ENCODE measurements around the gene COL1A1. TPM values are rescaled to one million over a fixed set of nuclear protein-coding genes. Genes with fewer than 3 reads are reported as not detected.

The COL1A1 gene
- total RNA-seq, result 26.2 TPM
- not detected for polyA plus RNA-seq

DNA sequence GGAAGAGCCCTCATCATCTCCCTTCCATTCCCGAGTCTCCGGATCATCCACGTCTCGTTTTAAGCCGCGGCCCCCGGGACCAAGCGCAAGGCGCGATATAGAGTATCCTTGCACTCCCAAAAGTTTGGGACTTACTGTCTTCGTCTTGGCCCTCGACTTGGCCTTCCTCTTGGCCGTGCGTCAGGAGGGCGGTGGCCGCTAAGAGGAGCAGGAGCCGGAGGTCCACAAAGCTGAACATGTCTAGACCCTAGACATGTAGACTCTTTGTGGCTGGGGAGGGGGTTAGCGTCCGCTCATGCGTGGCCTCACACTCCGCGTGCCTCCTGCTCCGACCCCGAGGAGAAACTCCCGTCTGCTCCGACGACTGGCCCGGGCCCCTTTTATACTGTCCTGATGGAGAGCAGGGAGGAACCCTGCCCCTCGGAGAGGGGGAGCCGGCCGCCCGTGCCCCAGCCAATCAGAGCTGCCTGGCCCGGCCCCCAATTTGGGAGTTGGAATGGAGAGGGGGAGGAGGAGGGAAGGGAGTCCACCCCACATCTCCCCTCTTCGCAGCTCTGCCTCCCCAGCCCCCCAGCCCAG lies at the start of gene COL1A1:
COL1A1 (minus strand) TSS at position 356 of the 579 bp plus-strand sequence; CDS start at position 238, 118 bp downstream.
- Mint-ChIP-seq H3K4me3 (peak within 1 kb of the TSS; percentile 73 to 87 (median 84)), H3K27me3 (peaks cover 75% of the 10 kb centered on the region), H3K9me3 (peaks cover 0 to 2% (median 0%) of the 10 kb centered on the region in 7 donors), H3K4me1 (peaks cover 0 to 32% (median 18%) of the 10 kb centered on the region in 4 donors), H3K36me3 (no peaks in the 10 kb centered on the region), H3K27ac (peak within 1 kb of the TSS in 2 of 3 donors; percentile 55 to 74)
- Histone ChIP-seq H3K27ac (ENCODE audit: insufficient read depth, low read length, poor library complexity, severe bottlenecking) (no peak within 1 kb of the TSS), H3K27me3 (ENCODE audit: control insufficient read depth, insufficient read depth, low read length) (peaks cover 11% of the 10 kb centered on the region), H3K4me3 (ENCODE audit: low read depth, low read length) (no peak within 1 kb of the TSS), H3K36me3 (ENCODE audit: control insufficient read depth, insufficient read depth, low read length) (no peaks in the 10 kb centered on the region), H3K9me3 (ENCODE audit: control insufficient read depth in 2 of 2, low read length in 2 of 2) (no peaks in the 10 kb centered on the region), H3K4me1 (ENCODE audit: control insufficient read depth, insufficient read depth, low read length, poor library complexity, severe bottlenecking) (peaks cover 21% of the 10 kb centered on the region)
- no peak for ATAC-seq (ENCODE audit: low read depth in 2 of 2)
- no peak for DNase-seq

DNA sequence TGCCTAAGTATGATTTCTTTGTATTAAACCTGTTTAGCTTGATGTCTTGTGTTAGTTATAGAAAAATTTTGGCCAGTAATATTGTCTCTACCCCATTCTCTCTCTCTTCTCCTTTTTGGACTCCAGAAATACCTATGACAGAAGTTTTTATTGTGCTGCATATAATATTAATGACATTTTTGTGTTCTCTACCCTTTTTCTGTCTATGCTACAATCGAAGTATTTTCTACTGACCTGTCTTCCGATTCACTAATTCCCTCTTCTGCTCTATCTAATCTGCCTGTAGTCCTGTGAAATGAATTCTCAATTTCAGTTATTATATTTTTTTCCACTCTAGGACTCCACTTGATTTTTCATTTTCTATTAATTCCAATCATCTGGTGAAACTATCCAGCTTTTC lies 46.8 kb upstream of the COL1A1 start:
- Histone ChIP-seq H3K27ac (ENCODE audit: insufficient read depth, low read length, poor library complexity, severe bottlenecking) (no peak overlapping the region), H3K4me1 (ENCODE audit: control insufficient read depth, insufficient read depth, low read length, poor library complexity, severe bottlenecking) (no peaks in the 10 kb centered on the region), H3K4me3 (ENCODE audit: low read depth, low read length) (no peak overlapping the region), H3K9me3 (ENCODE audit: control insufficient read depth in 2 of 2, low read length in 2 of 2) (peaks cover 5 to 17% of the 10 kb centered on the region in 2 experiments), H3K27me3 (ENCODE audit: control insufficient read depth, insufficient read depth, low read length) (peaks cover 5% of the 10 kb centered on the region), H3K36me3 (ENCODE audit: control insufficient read depth, insufficient read depth, low read length) (no peaks in the 10 kb centered on the region)
- no peak overlapping the region for H3K27ac Mint-ChIP-seq
- no peak overlapping the region for H3K4me3 Mint-ChIP-seq
- peaks cover 1 to 19% (median 11%) of the 10 kb centered on the region in 7 donors for H3K9me3 Mint-ChIP-seq
- H3K27me3 Mint-ChIP-seq, result peaks cover 35% of the 10 kb centered on the region
- no peak for ATAC-seq (ENCODE audit: low read depth in 2 of 2)
- no peaks in the 10 kb centered on the region for H3K4me1 Mint-ChIP-seq
- no peaks in the 10 kb centered on the region for H3K36me3 Mint-ChIP-seq
- no peak for DNase-seq

DNA sequence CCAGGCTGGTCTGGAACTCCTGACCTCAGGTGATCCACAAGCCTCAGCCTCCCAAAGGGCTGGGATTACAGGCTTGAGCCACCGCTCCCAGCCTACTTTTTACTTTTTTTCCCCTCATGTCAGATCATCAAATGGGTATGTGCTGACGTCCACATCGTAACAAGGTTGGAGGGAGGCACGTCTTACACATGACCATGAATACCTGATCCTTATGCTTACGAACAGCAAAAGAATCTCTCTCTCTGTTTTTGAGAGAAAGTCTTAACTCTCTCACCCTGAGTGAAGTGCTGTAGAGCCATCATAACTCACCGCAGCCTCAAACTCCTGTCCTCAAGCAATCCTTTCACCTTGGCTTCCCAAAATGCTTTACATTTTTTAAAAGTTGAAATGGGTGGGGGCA lies 43.3 kb upstream of the COL1A1 start:
- Mint-ChIP-seq H3K27ac (no peak overlapping the region), H3K9me3 (peaks cover 0 to 15% (median 10%) of the 10 kb centered on the region in 7 donors), H3K36me3 (no peaks in the 10 kb centered on the region), H3K27me3 (peaks cover 25% of the 10 kb centered on the region), H3K4me1 (no peaks in the 10 kb centered on the region), H3K4me3 (no peak overlapping the region)
- Histone ChIP-seq H3K27me3 (ENCODE audit: control insufficient read depth, insufficient read depth, low read length) (peaks cover 10% of the 10 kb centered on the region), H3K9me3 (ENCODE audit: control insufficient read depth in 2 of 2, low read length in 2 of 2) (peaks cover 5 to 15% of the 10 kb centered on the region in 2 experiments), H3K27ac (ENCODE audit: insufficient read depth, low read length, poor library complexity, severe bottlenecking) (no peak overlapping the region), H3K4me1 (ENCODE audit: control insufficient read depth, insufficient read depth, low read length, poor library complexity, severe bottlenecking) (no peaks in the 10 kb centered on the region), H3K36me3 (ENCODE audit: control insufficient read depth, insufficient read depth, low read length) (no peaks in the 10 kb centered on the region), H3K4me3 (ENCODE audit: low read depth, low read length) (no peak overlapping the region)
- no peak for DNase-seq
- no peak for ATAC-seq (ENCODE audit: low read depth in 2 of 2)

DNA sequence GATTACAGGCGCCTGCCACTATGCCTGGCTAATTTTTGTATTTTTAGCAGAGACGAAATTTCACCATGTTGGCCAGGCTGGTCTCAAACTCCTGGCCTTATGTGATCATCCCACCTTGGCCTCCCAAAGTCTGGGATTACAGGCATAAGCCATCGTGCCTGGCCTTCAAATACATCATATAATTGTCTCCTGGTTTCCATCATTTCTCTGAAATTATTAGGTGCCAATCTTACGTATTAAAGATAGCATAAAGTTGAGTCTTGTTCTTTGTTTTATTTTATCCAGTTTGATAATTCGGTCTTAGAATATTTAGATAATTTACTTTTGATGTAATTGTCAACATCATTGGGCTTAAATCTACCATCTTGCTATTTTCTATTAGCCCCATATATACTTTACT lies 40.0 kb upstream of the COL1A1 start:
- no peak for ATAC-seq (ENCODE audit: low read depth in 2 of 2)
- Histone ChIP-seq H3K9me3 (ENCODE audit: control insufficient read depth in 2 of 2, low read length in 2 of 2) (no peaks in the 10 kb centered on the region), H3K36me3 (ENCODE audit: control insufficient read depth, insufficient read depth, low read length) (no peaks in the 10 kb centered on the region), H3K4me1 (ENCODE audit: control insufficient read depth, insufficient read depth, low read length, poor library complexity, severe bottlenecking) (no peaks in the 10 kb centered on the region), H3K4me3 (ENCODE audit: low read depth, low read length) (no peak overlapping the region), H3K27me3 (ENCODE audit: control insufficient read depth, insufficient read depth, low read length) (peaks cover 13% of the 10 kb centered on the region), H3K27ac (ENCODE audit: insufficient read depth, low read length, poor library complexity, severe bottlenecking) (no peak overlapping the region)
- no peak for DNase-seq
- no peaks in the 10 kb centered on the region for H3K9me3 Mint-ChIP-seq
- no peaks in the 10 kb centered on the region for H3K4me1 Mint-ChIP-seq
- no peak overlapping the region for H3K27ac Mint-ChIP-seq
- no peaks in the 10 kb centered on the region for H3K36me3 Mint-ChIP-seq
- peaks cover 33% of the 10 kb centered on the region for H3K27me3 Mint-ChIP-seq
- H3K4me3 Mint-ChIP-seq, result no peak overlapping the region

DNA sequence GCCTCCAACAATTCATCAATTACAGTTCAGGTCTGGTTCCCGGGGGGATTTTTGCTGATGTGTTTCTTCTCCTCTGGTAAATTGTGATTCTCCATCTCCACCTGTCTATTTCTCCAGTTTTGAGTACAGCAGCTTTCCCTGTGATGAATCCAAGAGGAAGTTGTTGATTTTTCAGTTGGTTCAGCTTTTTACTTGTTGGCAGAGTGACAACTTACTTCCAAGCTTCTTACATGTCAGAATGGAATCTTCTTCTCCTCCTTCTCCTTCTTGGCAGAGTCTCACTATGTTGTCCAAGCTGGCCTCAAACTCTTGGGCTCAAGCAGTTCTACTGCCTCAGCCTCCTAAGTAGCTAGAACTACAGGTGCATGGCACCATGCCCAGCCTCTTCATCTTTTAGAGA lies 39.4 kb upstream of the COL1A1 start:
- Histone ChIP-seq H3K4me3 (ENCODE audit: low read depth, low read length) (no peak overlapping the region), H3K27me3 (ENCODE audit: control insufficient read depth, insufficient read depth, low read length) (peaks cover 13% of the 10 kb centered on the region), H3K36me3 (ENCODE audit: control insufficient read depth, insufficient read depth, low read length) (no peaks in the 10 kb centered on the region), H3K27ac (ENCODE audit: insufficient read depth, low read length, poor library complexity, severe bottlenecking) (no peak overlapping the region), H3K4me1 (ENCODE audit: control insufficient read depth, insufficient read depth, low read length, poor library complexity, severe bottlenecking) (no peaks in the 10 kb centered on the region), H3K9me3 (ENCODE audit: control insufficient read depth in 2 of 2, low read length in 2 of 2) (no peaks in the 10 kb centered on the region)
- Mint-ChIP-seq H3K9me3 (no peaks in the 10 kb centered on the region), H3K27me3 (peaks cover 36% of the 10 kb centered on the region), H3K36me3 (no peaks in the 10 kb centered on the region), H3K27ac (no peak overlapping the region), H3K4me3 (no peak overlapping the region), H3K4me1 (no peaks in the 10 kb centered on the region)
- ATAC-seq (ENCODE audit: low read depth in 2 of 2) (no peak), DNase-seq (no peak)

DNA sequence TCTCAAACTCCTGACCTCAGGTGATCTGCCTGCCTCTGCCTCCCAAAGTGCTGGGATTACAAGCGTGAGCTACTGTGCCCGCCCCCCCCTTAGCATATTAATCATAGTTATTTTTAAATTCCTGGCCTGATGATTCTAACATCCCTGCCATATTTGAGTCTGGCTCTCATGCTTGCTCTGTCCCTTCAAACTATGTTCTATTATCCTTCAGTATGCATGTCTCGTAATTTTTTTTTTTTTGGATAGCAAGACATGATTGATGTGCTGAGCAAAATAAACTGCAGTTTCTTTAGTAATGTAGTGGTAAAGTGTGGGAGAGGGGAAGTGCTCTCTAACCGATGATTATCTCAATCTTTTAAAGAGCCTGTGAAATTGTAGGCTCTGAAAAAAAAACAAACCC lies 38.5 kb upstream of the COL1A1 start:
- DNase-seq (no peak), ATAC-seq (ENCODE audit: low read depth in 2 of 2) (no peak)
- Histone ChIP-seq H3K4me1 (ENCODE audit: control insufficient read depth, insufficient read depth, low read length, poor library complexity, severe bottlenecking) (no peaks in the 10 kb centered on the region), H3K36me3 (ENCODE audit: control insufficient read depth, insufficient read depth, low read length) (no peaks in the 10 kb centered on the region), H3K4me3 (ENCODE audit: low read depth, low read length) (no peak overlapping the region), H3K9me3 (ENCODE audit: control insufficient read depth in 2 of 2, low read length in 2 of 2) (peaks cover under 1 to 3% of the 10 kb centered on the region in 2 experiments), H3K27me3 (ENCODE audit: control insufficient read depth, insufficient read depth, low read length) (peaks cover 13% of the 10 kb centered on the region), H3K27ac (ENCODE audit: insufficient read depth, low read length, poor library complexity, severe bottlenecking) (no peak overlapping the region)
- H3K4me1 Mint-ChIP-seq, result no peaks in the 10 kb centered on the region
- H3K9me3 Mint-ChIP-seq, result peaks cover 0 to 5% (median 0%) of the 10 kb centered on the region in 7 donors
- no peak overlapping the region for H3K4me3 Mint-ChIP-seq
- H3K36me3 Mint-ChIP-seq, result no peaks in the 10 kb centered on the region
- H3K27ac Mint-ChIP-seq, result peak overlapping the region in 1 of 3 donors; percentile 9
- H3K27me3 Mint-ChIP-seq, result peaks cover 42% of the 10 kb centered on the region

DNA sequence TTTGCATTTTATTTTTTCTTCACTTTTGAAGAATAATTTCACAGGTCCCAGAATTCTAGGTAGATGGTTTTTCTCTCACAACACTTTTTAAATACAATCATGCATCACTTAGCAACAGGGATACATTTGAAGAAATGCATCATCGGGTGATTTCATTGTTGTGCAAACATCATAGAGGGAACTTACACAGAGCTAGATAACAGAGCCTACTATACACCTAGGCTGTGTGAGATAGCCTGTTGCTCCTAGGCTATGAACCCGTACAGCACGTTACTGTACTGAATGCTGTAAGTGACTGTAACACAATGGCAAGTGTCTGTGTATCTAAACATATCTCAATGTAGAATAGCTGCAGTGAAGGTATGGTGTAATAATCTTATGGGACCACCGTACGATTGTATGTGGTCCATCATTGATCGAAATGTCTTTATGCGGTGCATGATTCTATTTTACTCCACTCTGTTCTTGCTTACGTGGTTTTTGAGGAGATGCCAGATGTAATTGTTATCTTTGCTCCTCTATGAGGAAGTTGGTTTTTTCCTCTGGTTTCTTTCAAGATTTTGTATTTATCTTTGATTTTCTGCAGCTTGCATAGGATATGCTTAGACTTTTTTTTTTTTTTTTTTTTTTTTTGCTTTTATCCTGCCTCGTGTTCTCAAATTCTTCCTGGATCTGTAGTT lies 37.3 kb upstream of the COL1A1 start:
- H3K27me3 Mint-ChIP-seq, result peaks cover 38% of the 10 kb centered on the region
- Histone ChIP-seq H3K4me3 (ENCODE audit: low read depth, low read length) (no peak overlapping the region), H3K4me1 (ENCODE audit: control insufficient read depth, insufficient read depth, low read length, poor library complexity, severe bottlenecking) (no peaks in the 10 kb centered on the region), H3K27ac (ENCODE audit: insufficient read depth, low read length, poor library complexity, severe bottlenecking) (no peak overlapping the region), H3K27me3 (ENCODE audit: control insufficient read depth, insufficient read depth, low read length) (peaks cover 15% of the 10 kb centered on the region), H3K36me3 (ENCODE audit: control insufficient read depth, insufficient read depth, low read length) (no peaks in the 10 kb centered on the region), H3K9me3 (ENCODE audit: control insufficient read depth in 2 of 2, low read length in 2 of 2) (peaks cover 4 to 11% of the 10 kb centered on the region in 2 experiments)
- H3K27ac Mint-ChIP-seq, result no peak overlapping the region
- H3K4me3 Mint-ChIP-seq, result peak overlapping the region in 1 of 4 donors; percentile 13
- no peaks in the 10 kb centered on the region for H3K4me1 Mint-ChIP-seq
- ATAC-seq (ENCODE audit: low read depth in 2 of 2) (no peak), DNase-seq (no peak)
- peaks cover 0 to 5% (median 0%) of the 10 kb centered on the region in 7 donors for H3K9me3 Mint-ChIP-seq
- H3K36me3 Mint-ChIP-seq, result no peaks in the 10 kb centered on the region

DNA sequence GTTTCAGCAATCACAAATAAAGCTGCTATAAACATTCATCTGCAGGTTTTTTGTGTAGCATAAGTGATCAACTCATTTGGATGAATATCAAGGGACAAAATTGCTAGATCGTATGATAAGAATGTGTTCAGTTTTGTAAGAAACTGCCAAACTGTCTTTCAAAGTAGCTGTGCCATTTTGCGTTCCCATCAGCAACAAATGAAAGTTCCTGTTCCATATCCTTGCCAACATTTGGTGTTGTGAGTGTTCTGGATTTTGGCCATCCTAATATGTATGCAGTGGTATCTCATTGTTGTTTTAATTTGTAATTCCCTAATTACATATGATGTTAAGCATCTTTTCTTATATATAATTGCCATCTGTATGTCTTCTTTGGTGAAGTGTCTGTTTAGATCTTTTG lies 36.5 kb upstream of the COL1A1 start:
- H3K27ac ChIP-seq (ENCODE audit: insufficient read depth, low read length, poor library complexity, severe bottlenecking), result no peak overlapping the region
- H3K36me3 ChIP-seq (ENCODE audit: control insufficient read depth, insufficient read depth, low read length), result no peaks in the 10 kb centered on the region
- H3K27ac Mint-ChIP-seq, result no peak overlapping the region
- peaks cover 4 to 12% of the 10 kb centered on the region in 2 experiments for H3K9me3 ChIP-seq (ENCODE audit: control insufficient read depth in 2 of 2, low read length in 2 of 2)
- H3K27me3 Mint-ChIP-seq, result peaks cover 43% of the 10 kb centered on the region
- no peak overlapping the region for H3K4me3 Mint-ChIP-seq
- peaks cover 0 to 7% (median 3%) of the 10 kb centered on the region in 7 donors for H3K9me3 Mint-ChIP-seq
- H3K27me3 ChIP-seq (ENCODE audit: control insufficient read depth, insufficient read depth, low read length), result peaks cover 18% of the 10 kb centered on the region
- no peaks in the 10 kb centered on the region for H3K4me1 Mint-ChIP-seq
- H3K36me3 Mint-ChIP-seq, result no peaks in the 10 kb centered on the region
- H3K4me3 ChIP-seq (ENCODE audit: low read depth, low read length), result no peak overlapping the region
- DNase-seq, result no peak
- ATAC-seq (ENCODE audit: low read depth in 2 of 2), result no peak
- H3K4me1 ChIP-seq (ENCODE audit: control insufficient read depth, insufficient read depth, low read length, poor library complexity, severe bottlenecking), result no peaks in the 10 kb centered on the region
